Right forelimb (tissue), 1 donor: ENCODE data around the gene TNRC6B.
"Not testable (repeated sequence)": the region's sequence is repeated elsewhere in the genome, so short reads cannot be mapped to it uniquely, and the experiment has no call there.

Source experiments
- DNase-seq: peaks from one replicate; pipeline ENCODE4 v3.0.0-alpha.2; 2018

The TNRC6B gene

GRCh38 chr22:40300884-40301672 is 123.4 kb downstream of the TNRC6B start:
- no peak for DNase-seq

GRCh38 chr22:40302149-40302548 is 124.4 kb downstream of the TNRC6B start:
- DNase-seq: no peak

GRCh38 chr22:40305625-40306024 is 127.9 kb downstream of the TNRC6B start:
- no peak for DNase-seq

GRCh38 chr22:40308999-40309573 is 131.4 kb downstream of the TNRC6B start:
- DNase-seq: no peak

- DNase-seq: no peak
Measured at GRCh38 chr22:40309631-40310030, 131.9 kb downstream of the TNRC6B start.

- DNase-seq: peak; percentile 73
Measured at GRCh38 chr22:40310081-40310767, 132.5 kb downstream of the TNRC6B start.

GRCh38 chr22:40310768-40311120 is 133.0 kb downstream of the TNRC6B start:
- DNase-seq: no peak

- not testable (repeated sequence) for DNase-seq
Measured at GRCh38 chr22:40311646-40312045, 133.9 kb downstream of the TNRC6B start.

- no peak for DNase-seq
Measured at GRCh38 chr22:40312050-40312449, 134.3 kb downstream of the TNRC6B start.

- no peak for DNase-seq
Measured at GRCh38 chr22:40313007-40313406, 135.3 kb downstream of the TNRC6B start.

- no peak for DNase-seq
Measured at GRCh38 chr22:40314041-40314440, 136.3 kb downstream of the TNRC6B start.

- DNase-seq: no peak
Measured at GRCh38 chr22:40320687-40321086, 143.0 kb downstream of the TNRC6B start.

GRCh38 chr22:40322021-40322420 is 144.3 kb downstream of the TNRC6B start:
- no peak for DNase-seq

GRCh38 chr22:40322818-40323447 is 145.2 kb downstream of the TNRC6B start:
- no peak for DNase-seq

GRCh38 chr22:40323681-40324171 is 146.0 kb downstream of the TNRC6B start:
- peak; percentile 63 for DNase-seq

GRCh38 chr22:40324468-40325305 is 147.0 kb downstream of the TNRC6B start:
- no peak for DNase-seq

GRCh38 chr22:40325315-40325714 is 147.6 kb downstream of the TNRC6B start:
- DNase-seq: no peak

GRCh38 chr22:40326905-40327735 is 149.4 kb downstream of the TNRC6B start:
- no peak for DNase-seq

GRCh38 chr22:40328546-40329456 is 151.1 kb downstream of the TNRC6B start:
- DNase-seq: no peak

GRCh38 chr22:40329466-40329865 is 151.7 kb downstream of the TNRC6B start:
- DNase-seq: no peak
